Activated CD8-positive, alpha-beta memory T cell treated with anti-CD3 and anti-CD28 coated beads for 1 hour (primary cell): Measurements from ENCODE around the gene SLMAP.

Experiments
- DNase-seq, 2 donors: peaks; one replicate each; pipeline ENCODE4 v3.0.0-alpha.2; 2020; ENCODE audit warnings: low read depth in 1 of 2; ENCODE audit errors: extremely low read depth in 1 of 2

Gene SLMAP, protein sequence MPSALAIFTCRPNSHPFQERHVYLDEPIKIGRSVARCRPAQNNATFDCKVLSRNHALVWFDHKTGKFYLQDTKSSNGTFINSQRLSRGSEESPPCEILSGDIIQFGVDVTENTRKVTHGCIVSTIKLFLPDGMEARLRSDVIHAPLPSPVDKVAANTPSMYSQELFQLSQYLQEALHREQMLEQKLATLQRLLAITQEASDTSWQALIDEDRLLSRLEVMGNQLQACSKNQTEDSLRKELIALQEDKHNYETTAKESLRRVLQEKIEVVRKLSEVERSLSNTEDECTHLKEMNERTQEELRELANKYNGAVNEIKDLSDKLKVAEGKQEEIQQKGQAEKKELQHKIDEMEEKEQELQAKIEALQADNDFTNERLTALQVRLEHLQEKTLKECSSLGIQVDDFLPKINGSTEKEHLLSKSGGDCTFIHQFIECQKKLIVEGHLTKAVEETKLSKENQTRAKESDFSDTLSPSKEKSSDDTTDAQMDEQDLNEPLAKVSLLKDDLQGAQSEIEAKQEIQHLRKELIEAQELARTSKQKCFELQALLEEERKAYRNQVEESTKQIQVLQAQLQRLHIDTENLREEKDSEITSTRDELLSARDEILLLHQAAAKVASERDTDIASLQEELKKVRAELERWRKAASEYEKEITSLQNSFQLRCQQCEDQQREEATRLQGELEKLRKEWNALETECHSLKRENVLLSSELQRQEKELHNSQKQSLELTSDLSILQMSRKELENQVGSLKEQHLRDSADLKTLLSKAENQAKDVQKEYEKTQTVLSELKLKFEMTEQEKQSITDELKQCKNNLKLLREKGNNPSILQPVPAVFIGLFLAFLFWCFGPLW

DNA sequence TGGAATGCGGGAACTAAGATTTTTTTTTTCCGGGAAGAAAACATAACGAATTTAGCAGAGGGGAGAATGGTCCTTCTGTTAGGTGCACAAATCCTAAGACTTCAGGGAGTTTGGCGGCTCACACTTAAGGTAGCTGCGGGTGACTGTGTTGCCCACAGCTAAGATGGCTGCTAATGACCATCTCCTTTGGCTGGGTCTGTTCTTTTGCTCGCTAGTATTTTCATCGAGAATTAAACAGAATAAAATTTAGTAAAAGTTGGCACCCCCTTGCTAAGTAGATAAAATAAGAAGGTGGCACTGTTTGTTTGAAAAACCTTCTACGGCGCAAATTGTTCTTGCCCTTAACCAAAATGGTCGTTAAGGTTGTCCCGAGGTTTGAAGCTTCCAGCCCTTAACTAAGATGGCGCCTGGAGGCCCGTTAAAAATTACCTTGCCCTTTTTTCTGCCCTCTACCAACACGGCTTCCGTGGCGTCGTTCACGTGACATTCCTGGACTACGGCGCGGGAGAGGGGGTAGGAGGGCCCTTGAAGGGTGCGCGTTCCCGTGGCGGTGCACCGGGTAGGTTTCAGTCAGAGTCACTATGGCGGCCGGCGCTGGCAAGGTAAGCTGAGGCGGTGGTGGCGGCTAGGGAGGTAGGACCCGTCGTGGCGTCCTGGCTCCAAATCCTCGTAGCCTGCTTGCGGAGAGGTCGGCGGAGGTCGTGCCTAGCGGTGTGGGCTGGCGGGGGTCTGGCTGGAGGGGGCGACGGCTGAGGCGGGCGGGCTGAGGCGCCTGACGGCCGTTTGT, at the start of gene SLMAP:
Gene SLMAP (plus strand): TSS at position 569 of the 787 bp plus-strand sequence. CDS start 1,343 bp downstream, outside the sequence.
- peak; percentile 89 to 92 for DNase-seq

DNA sequence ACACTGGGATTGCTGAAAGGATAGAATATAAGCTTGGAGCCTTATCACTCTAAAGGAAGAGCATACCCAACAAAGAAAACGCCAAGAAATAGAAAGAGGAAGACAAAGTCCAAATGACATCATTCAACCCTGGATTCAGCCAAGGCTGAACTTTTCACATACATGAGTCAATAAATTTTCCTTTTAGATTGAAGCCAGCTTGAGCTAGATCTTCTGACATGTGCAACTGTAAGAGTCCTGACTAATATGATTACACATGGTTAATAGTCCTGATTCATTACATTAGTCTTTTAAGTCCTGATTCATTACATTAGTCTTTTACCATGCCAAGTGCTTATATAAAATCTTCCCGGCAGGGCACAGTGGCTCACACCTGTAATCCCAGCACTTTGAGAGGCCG, 49.6 kb upstream of the SLMAP start:
- DNase-seq = no peak

DNA sequence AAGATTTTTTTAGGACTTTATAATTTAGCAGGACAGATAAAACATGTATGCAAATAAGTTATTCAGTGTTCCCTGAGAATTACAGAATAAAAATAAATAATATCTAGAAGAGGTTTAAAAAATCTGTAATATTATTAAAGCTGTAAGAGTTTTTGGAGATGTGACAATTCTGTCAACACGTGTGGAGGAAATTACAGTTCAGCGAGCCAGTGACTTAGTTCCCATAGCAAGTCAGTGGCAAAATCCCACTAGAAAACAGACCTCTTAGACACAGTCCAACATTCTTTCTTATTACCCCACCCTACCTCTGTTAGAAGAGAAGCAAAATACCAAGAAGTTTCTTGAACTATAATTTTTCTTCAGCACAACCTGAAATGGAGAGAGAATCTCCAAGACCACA, 47.1 kb upstream of the SLMAP start:
- DNase-seq = no peak

DNA sequence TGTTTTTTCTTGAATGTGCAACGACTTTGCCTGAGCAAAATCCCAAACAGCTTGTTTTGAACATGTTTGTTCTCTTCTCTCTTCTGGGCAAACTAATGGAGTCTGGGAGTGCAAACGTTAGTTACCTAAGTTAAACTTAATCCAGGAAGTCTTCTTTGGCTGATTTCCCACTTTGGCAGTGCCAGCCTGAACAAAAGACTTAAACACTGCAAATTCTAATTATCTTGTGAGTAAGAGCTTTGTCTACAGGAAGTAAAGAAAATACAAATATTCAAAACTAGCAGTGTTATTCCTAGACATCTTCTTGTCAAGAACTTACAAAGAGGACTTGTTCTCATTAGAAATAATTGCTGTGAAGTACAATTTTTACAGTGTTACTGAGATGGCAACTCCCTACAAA, 46.5 kb upstream of the SLMAP start:
- DNase-seq = no peak

DNA sequence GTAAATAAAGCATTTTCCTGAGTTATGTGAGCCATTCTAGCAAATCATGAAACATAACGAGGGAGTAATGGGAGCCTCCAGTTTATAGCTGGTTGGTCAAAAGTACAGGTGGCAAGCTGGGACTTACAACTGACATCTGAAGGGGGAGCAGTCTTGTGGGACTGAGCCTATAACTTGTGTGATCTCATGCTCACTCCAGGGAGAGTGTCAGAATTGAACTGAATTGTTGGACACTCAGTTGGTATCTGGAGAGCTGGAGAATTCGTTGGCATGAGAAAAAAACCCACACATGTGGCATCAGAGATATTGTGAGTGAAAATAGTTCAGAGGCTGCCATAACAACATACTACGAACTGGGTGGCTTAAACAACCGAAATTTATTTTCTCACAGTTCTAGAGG, 40.4 kb upstream of the SLMAP start:
- no peak for DNase-seq

DNA sequence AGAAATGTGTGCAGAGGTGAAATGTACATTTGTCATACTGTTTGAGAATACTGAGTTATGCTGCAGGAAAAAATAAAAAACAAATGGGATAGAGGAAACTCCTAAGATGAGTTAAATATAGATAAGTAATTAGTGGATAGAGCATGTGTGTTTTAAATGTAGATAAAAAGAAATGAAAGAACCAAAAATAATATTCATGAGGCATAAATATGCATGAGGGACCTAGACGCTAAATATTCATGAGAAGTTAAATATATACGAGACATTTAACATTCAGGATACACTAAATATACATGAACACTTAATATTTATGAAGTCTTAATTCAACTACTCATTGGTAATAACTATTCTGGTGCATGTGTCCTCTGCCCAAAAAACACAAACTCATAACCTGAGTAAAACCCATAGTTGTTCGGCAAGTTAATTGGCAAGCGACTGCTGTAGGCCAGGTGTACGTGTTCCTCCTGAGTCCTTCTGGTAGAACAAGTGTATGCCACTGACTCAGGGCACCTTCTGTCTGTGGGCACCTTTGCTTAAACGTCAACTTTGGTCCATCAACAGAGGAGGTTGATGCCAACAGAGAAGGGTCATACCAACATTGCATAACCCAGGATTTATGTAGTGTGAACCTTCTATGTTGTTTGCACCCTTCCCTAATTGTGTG, 38.8 kb upstream of the SLMAP start:
- no peak for DNase-seq

DNA sequence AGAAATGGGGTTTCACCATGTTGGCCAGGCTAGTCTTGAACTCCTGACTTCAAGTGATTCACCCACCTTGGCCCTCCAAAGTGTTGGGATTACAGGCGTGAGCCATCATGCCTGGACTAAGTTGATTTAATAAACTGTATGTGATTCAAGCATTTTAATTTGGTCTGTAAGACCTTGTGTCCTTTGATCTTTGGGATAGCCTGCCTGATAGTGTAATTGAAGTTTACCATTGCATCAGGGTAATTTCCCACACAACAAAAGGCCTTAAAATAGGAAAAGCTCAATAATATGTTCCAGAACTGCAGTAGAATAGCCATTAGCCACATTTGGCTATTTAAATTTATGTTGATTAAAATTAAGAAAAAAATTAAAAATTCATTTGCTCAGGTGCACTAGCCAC, 38.0 kb upstream of the SLMAP start:
- DNase-seq = no peak

DNA sequence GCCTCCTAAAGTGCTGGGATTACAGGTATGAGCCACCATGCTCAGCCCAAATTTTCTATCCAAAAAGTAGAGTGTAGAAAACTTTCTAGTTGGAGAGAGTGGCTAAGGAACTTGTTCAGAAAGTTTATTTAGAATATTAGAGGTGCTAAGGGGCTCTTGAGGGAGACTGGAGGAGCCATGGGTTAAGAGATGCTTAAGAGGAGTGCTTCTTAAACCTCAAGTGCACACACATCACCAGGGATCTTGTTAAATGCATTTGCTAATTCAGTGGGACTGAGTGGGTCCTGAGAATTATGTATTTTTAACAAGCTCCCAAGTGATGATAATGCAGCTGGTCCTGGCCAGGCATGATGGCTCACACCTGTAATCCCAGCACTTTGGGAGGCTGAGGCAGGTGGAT, 29.7 kb upstream of the SLMAP start:
- no peak for DNase-seq

DNA sequence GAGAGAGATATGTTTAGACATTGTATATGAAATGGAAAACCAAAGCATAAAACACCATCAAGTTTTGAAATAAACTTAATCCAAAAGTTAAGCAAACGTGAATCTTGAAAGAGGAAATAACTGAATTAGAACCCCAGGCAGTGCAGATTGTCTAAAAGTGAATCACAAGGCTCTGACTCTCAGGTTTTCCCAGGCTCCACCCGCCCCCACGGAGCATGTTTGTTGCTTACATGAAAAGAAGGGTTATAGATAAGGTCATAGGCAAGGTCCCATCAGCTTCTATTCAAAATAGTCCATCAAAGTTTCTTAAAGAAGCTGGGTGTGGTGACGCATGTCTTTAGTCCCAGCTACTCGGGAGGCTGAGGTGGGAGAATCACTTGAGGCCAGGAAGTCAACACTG, 29.0 kb upstream of the SLMAP start:
- no peak for DNase-seq

DNA sequence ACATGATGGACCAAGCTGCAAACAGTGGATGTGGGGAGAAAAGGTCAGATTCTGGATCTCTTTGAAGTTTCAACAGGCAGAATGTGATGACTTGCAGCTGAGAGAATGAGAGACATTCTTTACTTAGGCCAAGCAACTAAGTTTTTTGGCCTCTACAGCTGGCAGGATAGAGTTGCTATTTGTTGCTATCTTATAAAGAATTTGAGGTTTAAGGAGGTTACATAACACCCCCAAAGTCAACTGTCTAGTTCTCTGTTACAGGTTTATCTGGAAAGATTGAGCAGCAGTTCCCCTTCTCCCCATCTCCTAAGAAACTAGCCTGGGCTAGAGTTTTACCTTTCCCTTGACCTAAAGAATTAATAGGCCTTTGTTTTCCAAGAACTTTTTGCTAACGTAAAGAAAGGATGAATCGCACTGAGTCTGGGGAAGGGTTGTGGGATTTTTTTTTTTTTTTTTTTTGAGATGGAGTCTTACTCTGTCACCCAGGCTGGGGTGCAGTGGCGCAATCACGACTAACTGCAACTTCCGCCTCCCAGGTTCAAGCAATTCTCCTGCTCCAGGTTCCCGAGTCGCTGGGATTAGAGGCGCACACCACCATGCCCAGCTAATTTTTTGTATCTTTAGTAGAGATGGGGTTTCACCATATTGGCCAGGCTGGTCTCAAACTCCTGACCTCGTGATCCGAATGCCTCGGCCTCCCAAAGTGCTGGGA, 26.6 kb upstream of the SLMAP start:
- no peak for DNase-seq

DNA sequence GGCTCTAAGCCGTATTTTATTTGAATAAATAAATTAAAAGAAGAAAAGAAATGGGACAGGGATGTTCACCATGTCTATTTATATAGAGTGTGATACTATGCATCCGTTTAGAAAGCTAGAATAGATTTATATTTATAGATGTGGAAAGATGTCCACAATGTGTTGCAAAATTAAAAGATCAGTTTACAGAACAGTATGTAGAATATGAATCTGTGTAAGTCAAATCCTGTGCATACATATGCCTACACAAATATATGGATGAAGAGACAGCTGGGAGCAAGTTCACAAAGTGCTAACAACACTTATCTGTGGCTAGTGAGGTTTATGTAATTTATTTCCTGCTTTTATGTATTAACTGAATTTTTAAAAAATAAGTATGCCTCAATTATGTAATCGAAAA, 25.4 kb upstream of the SLMAP start:
- DNase-seq = no peak

DNA sequence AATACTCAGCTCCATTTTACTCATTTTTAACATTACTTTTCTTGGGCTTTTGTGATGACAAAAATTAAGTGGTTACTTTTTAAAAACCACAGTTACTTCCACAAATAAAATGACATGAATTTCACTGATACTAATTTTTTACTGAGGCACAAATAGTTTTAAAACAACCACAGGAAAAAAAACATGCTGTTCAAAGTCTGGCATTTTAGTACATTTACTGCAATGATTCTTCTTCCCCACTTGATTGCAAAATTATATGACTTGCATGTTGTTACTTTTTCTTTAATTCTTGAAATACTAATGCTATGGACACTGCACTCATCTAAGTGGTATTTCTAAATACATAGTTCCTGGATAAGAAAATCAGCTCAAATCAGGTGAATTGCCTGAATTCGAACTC, 24.8 kb upstream of the SLMAP start:
- DNase-seq = no peak

DNA sequence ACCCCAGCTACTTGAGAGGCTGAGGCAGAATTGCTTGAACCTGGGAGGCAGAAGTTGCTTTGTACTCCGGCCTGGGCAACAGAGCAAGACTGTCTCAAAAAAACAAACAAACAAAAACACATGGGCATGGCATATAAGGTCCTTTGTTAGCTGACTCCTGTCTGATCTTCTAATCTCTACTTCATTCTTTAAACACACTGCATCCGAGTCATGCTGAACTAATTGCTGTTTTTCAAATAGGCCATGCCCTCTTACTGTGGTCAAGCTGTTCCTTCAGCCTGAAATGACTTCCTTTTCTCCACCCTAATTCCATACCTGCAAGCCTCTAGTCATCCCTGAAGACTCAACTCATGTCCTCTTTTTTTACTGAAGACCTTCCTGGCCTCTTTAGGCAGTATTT, 22.3 kb upstream of the SLMAP start:
- DNase-seq = no peak

DNA sequence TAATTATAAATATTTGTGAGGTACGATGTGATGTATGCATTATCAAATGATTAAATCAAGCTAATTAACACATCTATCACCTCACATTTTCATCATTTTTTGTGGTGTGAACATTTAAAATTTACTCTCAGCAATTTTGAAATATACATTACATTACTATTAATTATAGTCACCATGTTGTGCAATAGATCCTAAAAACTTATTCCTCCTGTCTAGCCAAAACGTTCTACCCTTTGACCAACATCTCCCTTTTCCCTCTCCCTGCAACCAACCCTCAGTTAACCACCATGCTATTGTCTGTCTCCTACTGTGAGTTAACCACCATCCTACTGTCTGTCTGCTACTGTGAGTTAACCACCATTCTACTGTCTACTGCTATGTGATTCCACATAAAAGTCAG, 20.7 kb upstream of the SLMAP start:
- no peak for DNase-seq

DNA sequence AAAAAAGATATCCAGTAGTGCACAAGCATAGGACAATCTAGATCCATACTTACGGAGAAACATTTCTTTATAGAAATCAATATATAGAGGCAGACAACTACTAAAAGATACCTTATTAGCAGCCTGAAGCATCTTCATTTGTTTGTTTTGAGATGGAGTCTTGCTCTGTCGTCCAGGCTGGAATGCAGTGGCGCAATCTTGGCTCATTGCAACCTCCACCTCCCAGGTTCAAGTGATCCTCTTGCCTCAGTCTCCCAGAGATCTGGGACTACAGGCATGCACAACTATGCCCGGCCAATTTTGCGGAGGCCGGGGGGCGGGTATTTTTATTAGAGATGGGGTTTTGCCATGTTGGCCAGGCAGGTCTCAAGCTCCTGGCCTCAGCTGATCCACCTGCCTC, 18.3 kb upstream of the SLMAP start:
- no peak for DNase-seq

DNA sequence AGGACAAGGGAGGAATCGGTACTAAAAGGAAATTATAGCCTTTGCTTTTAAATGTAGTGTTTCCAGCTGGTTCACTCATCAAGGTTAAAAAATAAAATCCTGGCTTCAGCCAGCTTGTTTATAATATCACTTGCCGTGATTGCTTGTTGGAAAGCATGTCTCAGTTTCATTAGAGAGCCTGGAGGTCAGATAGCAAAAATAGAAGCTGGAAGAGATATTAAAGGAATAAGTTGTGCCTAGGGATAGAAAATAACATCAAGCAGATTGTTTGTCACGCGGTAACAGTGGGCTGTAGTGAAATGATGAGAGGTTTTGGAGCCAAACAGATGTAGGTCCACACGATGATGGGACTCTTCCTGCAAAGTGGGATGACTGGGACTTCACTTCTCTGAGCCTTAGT, 17.7 kb upstream of the SLMAP start:
- no peak for DNase-seq

DNA sequence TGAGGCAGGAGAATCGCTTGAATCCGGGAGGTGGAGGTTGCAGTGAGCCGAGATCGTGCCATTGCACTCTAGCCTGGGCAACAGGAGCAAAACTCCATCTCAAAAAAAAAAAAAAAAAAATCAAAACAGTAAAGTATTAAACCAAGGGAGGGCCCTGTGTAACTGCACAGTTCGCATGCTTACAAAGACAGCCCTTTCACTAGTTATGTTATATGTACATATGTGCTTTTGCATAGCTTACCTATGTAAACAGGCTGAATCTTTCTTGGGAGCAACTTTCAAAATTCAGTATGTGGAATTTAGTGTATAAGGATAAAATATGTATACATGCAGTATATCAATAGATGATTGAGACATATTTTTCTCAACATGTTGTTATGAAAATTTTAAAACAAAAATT, 16.1 kb upstream of the SLMAP start:
- DNase-seq = no peak

DNA sequence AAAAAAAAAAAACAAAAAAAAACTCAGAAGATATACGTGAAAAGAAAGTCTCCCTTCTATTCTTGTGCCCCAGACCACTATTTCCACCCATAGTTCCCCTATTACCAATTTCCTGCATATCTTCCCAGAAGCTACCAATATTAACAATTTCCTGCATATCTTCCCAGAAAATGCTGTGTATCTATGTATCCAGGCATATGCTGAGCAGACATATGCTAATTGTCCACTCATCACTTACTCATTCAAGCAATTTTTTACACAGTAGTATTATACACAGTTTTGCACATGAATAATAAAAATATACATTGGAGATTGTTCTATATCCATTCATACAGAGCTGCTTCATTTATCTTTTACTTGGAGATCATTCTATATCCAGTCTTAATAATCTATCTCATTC, 12.6 kb upstream of the SLMAP start:
- DNase-seq = no peak

DNA sequence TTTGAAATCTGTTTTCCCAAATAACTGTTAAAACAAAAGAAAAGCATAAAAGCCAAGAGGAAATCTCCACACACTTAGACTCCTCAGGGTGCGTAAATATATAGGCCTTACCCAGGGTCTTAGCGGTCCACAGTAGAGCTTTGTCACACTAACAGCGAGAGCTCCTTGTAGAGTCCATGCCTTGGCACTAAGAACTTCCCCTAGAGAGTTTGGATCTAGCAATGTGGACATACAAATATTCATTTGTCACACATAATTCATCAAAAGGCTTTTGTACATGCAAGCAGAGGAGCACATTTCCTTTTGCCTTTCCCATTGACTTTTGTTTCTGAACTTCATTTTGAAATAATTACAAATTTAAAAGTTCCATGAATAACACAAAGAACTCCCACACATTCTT, 11.0 kb upstream of the SLMAP start:
- DNase-seq = no peak
